Rectal smooth muscle tissue (tissue), 1 donor: ENCODE results near the gene CUEDC1.

Experiments used
- H3K27ac ChIP-seq: one replicate; pipeline ENCODE4 v1.7.0; 2013; ENCODE audit warnings: low read depth, low read length, inconsistent platforms
- H3K27me3 ChIP-seq: one replicate; pipeline ENCODE4 v1.7.0; 2013; ENCODE audit warnings: low read length; ENCODE audit not compliant: control insufficient read depth, insufficient read depth
- H3K36me3 ChIP-seq: one replicate; pipeline ENCODE4 v1.7.0; 2013; ENCODE audit warnings: low read length; ENCODE audit not compliant: control insufficient read depth, insufficient read depth
- H3K4me1 ChIP-seq: one replicate; pipeline ENCODE4 v1.7.0; 2013; ENCODE audit warnings: low read length; ENCODE audit not compliant: control insufficient read depth, insufficient read depth
- H3K4me3 ChIP-seq: one replicate; pipeline ENCODE4 v1.7.0; 2013; ENCODE audit warnings: low read length
- H3K9ac ChIP-seq: one replicate; pipeline ENCODE4 v1.7.0; 2013; ENCODE audit warnings: low read length

CUEDC1 gene

GRCh38 chr17:57867126-57867525, 88.1 kb downstream of the CUEDC1 start:
- Histone ChIP-seq H3K9ac (no peak overlapping the region), H3K4me1 (peaks cover 44% of the 10 kb centered on the region), H3K36me3 (peaks cover 2% of the 10 kb centered on the region), H3K4me3 (no peak overlapping the region), H3K27me3 (no peaks in the 10 kb centered on the region), H3K27ac (peak overlapping the region; percentile 86)

- no peaks in the 10 kb centered on the region for H3K27me3 ChIP-seq
- H3K27ac ChIP-seq, result peak overlapping the region; percentile 86
- H3K4me3 ChIP-seq, result no peak overlapping the region
- peaks cover 42% of the 10 kb centered on the region for H3K4me1 ChIP-seq
- H3K36me3 ChIP-seq, result peaks cover 2% of the 10 kb centered on the region
- H3K9ac ChIP-seq, result no peak overlapping the region
Observed at GRCh38 chr17:57866723-57867122, 88.5 kb downstream of the CUEDC1 start.

- Histone ChIP-seq H3K9ac (no peak overlapping the region), H3K27ac (peak overlapping the region; percentile 27), H3K4me3 (no peak overlapping the region), H3K36me3 (peaks cover 2% of the 10 kb centered on the region), H3K27me3 (no peaks in the 10 kb centered on the region), H3K4me1 (peaks cover 41% of the 10 kb centered on the region)
Observed at GRCh38 chr17:57866319-57866718, 88.9 kb downstream of the CUEDC1 start.

- peaks cover 45% of the 10 kb centered on the region for H3K4me1 ChIP-seq
- no peak overlapping the region for H3K4me3 ChIP-seq
- H3K27me3 ChIP-seq, result no peaks in the 10 kb centered on the region
- no peaks in the 10 kb centered on the region for H3K36me3 ChIP-seq
- H3K9ac ChIP-seq, result no peak overlapping the region
- H3K27ac ChIP-seq, result peak overlapping the region; percentile 5
Observed at GRCh38 chr17:57864273-57864672, 90.9 kb downstream of the CUEDC1 start.

GRCh38 chr17:57862694-57863667, 92.2 kb downstream of the CUEDC1 start:
- Histone ChIP-seq H3K9ac (no peak overlapping the region), H3K4me3 (peak overlapping the region; percentile 59), H3K36me3 (no peaks in the 10 kb centered on the region), H3K27me3 (no peaks in the 10 kb centered on the region), H3K27ac (peak overlapping the region; percentile 98), H3K4me1 (peaks cover 43% of the 10 kb centered on the region)

GRCh38 chr17:57861790-57862693, 93.2 kb downstream of the CUEDC1 start:
- Histone ChIP-seq H3K27me3 (no peaks in the 10 kb centered on the region), H3K9ac (peak overlapping the region; percentile 35), H3K27ac (peak overlapping the region; percentile 98), H3K36me3 (no peaks in the 10 kb centered on the region), H3K4me1 (peaks cover 35% of the 10 kb centered on the region), H3K4me3 (peak overlapping the region; percentile 59)

- Histone ChIP-seq H3K4me1 (peaks cover 35% of the 10 kb centered on the region), H3K27ac (peak overlapping the region; percentile 98), H3K27me3 (no peaks in the 10 kb centered on the region), H3K9ac (no peak overlapping the region), H3K36me3 (no peaks in the 10 kb centered on the region), H3K4me3 (peak overlapping the region; percentile 59)
Observed at GRCh38 chr17:57861000-57861789, 94.0 kb downstream of the CUEDC1 start.

- Histone ChIP-seq H3K9ac (no peak overlapping the region), H3K36me3 (no peaks in the 10 kb centered on the region), H3K4me3 (peak overlapping the region; percentile 2), H3K27me3 (no peaks in the 10 kb centered on the region), H3K27ac (peak overlapping the region; percentile 98), H3K4me1 (peaks cover 39% of the 10 kb centered on the region)
Observed at GRCh38 chr17:57860414-57860999, 94.7 kb downstream of the CUEDC1 start.

GRCh38 chr17:57859601-57860413, 95.4 kb downstream of the CUEDC1 start:
- peak overlapping the region; percentile 98 for H3K27ac ChIP-seq
- no peaks in the 10 kb centered on the region for H3K36me3 ChIP-seq
- no peak overlapping the region for H3K9ac ChIP-seq
- H3K27me3 ChIP-seq, result no peaks in the 10 kb centered on the region
- H3K4me1 ChIP-seq, result peaks cover 39% of the 10 kb centered on the region
- no peak overlapping the region for H3K4me3 ChIP-seq

GRCh38 chr17:57858838-57859237, 96.4 kb downstream of the CUEDC1 start:
- Histone ChIP-seq H3K36me3 (no peaks in the 10 kb centered on the region), H3K27me3 (no peaks in the 10 kb centered on the region), H3K9ac (no peak overlapping the region), H3K4me1 (peaks cover 39% of the 10 kb centered on the region), H3K27ac (peak overlapping the region; percentile 98), H3K4me3 (no peak overlapping the region)
